Left lung (tissue), 10 donors: ENCODE results near the gene EHD2. TPM values are rescaled to one million over a fixed set of nuclear protein-coding genes. Genes with fewer than 3 reads are reported as not detected.

Experiments used
- ATAC-seq: fragments of 200-7000 bp; cut with Tn5 transposase; one replicate; pipeline ENCODE4 v1.9.1; 2020; ENCODE audit warnings: moderate library complexity
- DNase-seq, 4 donors: peaks; one replicate each; pipeline ENCODE4 v3.0.0-alpha.2; 2013 to 2020
- H3K27ac ChIP-seq, 2 donors: fragments of 200-600 bp; sonication (generic) in 1 of 2; one replicate each; pipeline versions ENCODE4 v1.5.0 to v1.8.0; 2020 to 2021
- H3K27me3 ChIP-seq, 2 donors: fragments of 200-600 bp; sonication (generic) in 1 of 2; one replicate each; pipeline versions ENCODE4 v1.5.0 to v1.8.0; 2020 to 2021
- H3K36me3 ChIP-seq, 2 donors: fragments of 200-600 bp; sonication (generic) in 1 of 2; one replicate each; pipeline versions ENCODE4 v1.5.0 to v1.8.0; 2020 to 2021
- H3K4me1 ChIP-seq, 2 donors: fragments of 200-600 bp; one replicate each; pipeline ENCODE4 v1.8.0; 2021
- H3K4me3 ChIP-seq, 2 donors: fragments of 200-600 bp; sonication (generic) in 1 of 2; one replicate each; pipeline versions ENCODE4 v1.5.0 to v1.8.0; 2020 to 2021; ENCODE audit warnings: mild to moderate bottlenecking in 1 of 2
- H3K9me3 ChIP-seq, 2 donors: fragments of 200-600 bp; sonication (generic) in 1 of 2; one replicate each; pipeline versions ENCODE4 v1.5.0 to v1.8.0; 2020 to 2021
- CTCF ChIP-seq, 2 donors: fragments of 200-600 bp; sonication (generic) in 1 of 2; IDR thresholded peaks; one replicate each; pipeline versions ENCODE4 v1.5.0 to v1.8.0; 2021; ENCODE audit warnings: antibody characterized with exemption in 2 of 2
- intact Hi-C, 2 donors: fragments of 100-400 bp; cut with DNase I; formaldehyde crosslinking; loops; one replicate each; pipeline versions ENCODE4 v1.11.2 to v1.14.2; 2022
- polyA plus RNA-seq, 6 donors: library from polyadenylated mRNA; unstranded; fragments of 120-200 nt; gene quantifications; one replicate each; pipeline ENCODE4 v1.2.1, GENCODE V29; 2013; ENCODE audit not compliant: insufficient read length in 6 of 6
- total RNA-seq, 2 donors: library from RNA; stranded (reverse); fragmentation: NEBNext Ultra II Directional; extraction: Animal tissue kit (Norgen Biotek cat#: 25700); gene quantifications; one replicate each; pipeline ENCODE4 v1.2.1, GENCODE V29; 2021
- donor health status: DM: no; HTN: yes; CAD: no.
- donor health status: DM: no; HTN: no; CAD: no.

EHD2 gene
- total and polyA plus RNA-seq, 8 donors, result 97.3 to 263 (median 130) TPM

- no peak overlapping the region for H3K4me3 ChIP-seq
- no peak overlapping the region for H3K27ac ChIP-seq
- no peak for TF ChIP-seq CTCF (IDR thresholded peaks at IDR 0.05)
- H3K27me3 ChIP-seq, result no peaks in the 10 kb centered on the region
- no peak for ATAC-seq
- H3K4me1 ChIP-seq, result no peaks in the 10 kb centered on the region
- no peaks in the 10 kb centered on the region for H3K9me3 ChIP-seq
- peaks cover 3 to 100% of the 10 kb centered on the region in 2 donors for H3K36me3 ChIP-seq
- intact Hi-C loops, result no loop called here
- DNase-seq, result peak in 1 of 4 donors; percentile 71
These were observed 42.0 kb downstream of the EHD2 start for GRCh38 chr19:47755065-47755761.

DNA sequence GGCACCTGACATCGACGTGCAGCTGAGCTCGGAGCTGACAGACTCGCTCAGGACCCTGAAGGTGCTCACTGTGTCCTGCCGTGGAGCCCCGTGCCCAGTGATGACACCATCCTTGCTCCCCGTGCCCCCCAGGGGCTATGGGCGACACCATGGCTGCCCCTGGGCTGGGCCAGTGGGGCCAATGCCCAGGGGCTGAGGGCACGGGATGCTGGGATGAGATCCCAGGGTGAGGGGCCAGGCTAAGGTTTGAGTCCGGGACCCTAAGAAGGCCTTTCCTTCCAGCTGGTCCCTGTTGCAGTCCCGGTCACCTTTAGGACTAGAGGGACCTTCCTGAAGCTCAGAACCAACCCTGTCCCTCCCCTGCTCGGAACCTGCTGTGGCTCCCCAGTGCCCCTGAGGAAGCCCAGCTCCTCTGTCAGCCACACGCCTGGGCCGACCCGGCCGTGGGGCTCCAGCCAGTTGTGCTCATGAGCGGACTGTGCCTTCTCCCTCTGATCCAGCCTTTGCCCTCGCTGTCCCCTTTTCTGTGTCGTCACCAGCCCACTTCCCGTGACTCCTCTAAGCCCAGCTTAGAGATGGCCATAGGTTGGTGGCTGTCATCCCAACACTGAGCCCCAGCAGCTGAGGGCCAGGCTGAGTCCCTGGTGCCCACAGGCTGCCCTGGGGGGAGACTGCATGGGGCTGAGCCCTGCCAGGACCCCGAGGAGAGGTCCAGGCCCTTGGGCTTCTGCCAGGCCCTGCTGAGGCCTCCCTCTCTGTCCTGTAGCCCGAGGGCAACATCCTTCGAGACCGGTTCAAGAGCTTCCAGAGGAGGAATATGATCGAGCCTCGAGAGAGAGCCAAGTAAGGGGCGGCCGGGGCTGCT lies 42.8 kb downstream of the EHD2 start:
- Histone ChIP-seq H3K4me3 (no peak overlapping the region), H3K4me1 (no peaks in the 10 kb centered on the region), H3K27ac (no peak overlapping the region), H3K36me3 (peaks cover 2 to 97% of the 10 kb centered on the region in 2 donors), H3K9me3 (no peaks in the 10 kb centered on the region), H3K27me3 (no peaks in the 10 kb centered on the region)
- ATAC-seq, result no peak
- no peak for TF ChIP-seq CTCF (IDR thresholded peaks at IDR 0.05)
- peak in 1 of 4 donors; percentile 30 for DNase-seq
- intact Hi-C loops, result no loop called here

GRCh38 chr19:47756627-47756929 lies 43.4 kb downstream of the EHD2 start:
- Histone ChIP-seq H3K9me3 (no peaks in the 10 kb centered on the region), H3K36me3 (peaks cover 0 to 91% of the 10 kb centered on the region in 2 donors), H3K4me1 (no peaks in the 10 kb centered on the region), H3K4me3 (no peak overlapping the region), H3K27ac (no peak overlapping the region), H3K27me3 (no peaks in the 10 kb centered on the region)
- no peak for TF ChIP-seq CTCF (IDR thresholded peaks at IDR 0.05)
- ATAC-seq (no peak), DNase-seq (peak in 1 of 4 donors; percentile 68)
- intact Hi-C loops, result no loop called here

DNA sequence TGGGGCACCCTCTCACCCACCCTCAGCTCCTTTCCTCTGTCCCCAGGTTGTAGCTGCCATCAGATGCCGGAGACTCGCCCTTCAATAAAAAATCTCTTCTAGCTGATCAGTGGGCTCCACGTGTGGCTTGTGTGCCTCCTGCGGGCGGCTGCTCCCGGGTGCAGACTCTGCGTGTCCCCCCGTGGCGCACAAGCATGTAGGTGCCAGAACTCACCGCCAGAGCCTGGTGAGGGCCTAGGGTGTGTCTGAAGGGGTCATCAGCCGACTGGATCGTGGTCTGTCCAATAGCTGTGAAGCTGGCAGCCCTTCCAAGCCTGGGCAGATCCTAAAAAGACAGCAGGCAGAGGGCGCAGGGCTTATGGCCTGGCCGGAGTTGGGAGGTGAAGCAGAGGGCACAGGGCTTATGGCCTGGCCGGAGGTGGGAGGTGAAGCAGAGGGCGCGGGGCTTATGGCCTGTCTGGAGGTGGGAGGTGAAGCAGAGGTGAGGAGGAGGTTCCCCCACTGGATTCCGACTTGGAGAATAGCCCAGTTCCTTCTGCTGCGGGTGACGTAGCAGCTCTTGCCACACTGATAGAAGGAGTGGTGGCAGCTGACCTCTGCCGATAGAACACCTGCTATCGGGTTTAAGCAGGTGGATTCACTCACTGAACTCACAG lies 43.9 kb downstream of the EHD2 start:
- Histone ChIP-seq H3K4me3 (no peak overlapping the region), H3K27ac (no peak overlapping the region), H3K4me1 (no peaks in the 10 kb centered on the region), H3K9me3 (no peaks in the 10 kb centered on the region), H3K36me3 (peaks cover 0 to 86% of the 10 kb centered on the region in 2 donors), H3K27me3 (no peaks in the 10 kb centered on the region)
- no peak for TF ChIP-seq CTCF (IDR thresholded peaks at IDR 0.05)
- DNase-seq (peak in 1 of 4 donors; percentile 52), ATAC-seq (no peak)
- intact Hi-C loops, result no loop called here
